ENCODE measurements around the gene ZNF705A.
"Not testable (repeated sequence)": the region's sequence is repeated elsewhere in the genome, so short reads cannot be mapped to it uniquely, and the experiment has no call there.

ZNF705A gene

GRCh38 chr12:8188088-8188487 is 31.3 kb downstream of the ZNF705A start:
- DNase-seq: not testable (repeated sequence)

DNA sequence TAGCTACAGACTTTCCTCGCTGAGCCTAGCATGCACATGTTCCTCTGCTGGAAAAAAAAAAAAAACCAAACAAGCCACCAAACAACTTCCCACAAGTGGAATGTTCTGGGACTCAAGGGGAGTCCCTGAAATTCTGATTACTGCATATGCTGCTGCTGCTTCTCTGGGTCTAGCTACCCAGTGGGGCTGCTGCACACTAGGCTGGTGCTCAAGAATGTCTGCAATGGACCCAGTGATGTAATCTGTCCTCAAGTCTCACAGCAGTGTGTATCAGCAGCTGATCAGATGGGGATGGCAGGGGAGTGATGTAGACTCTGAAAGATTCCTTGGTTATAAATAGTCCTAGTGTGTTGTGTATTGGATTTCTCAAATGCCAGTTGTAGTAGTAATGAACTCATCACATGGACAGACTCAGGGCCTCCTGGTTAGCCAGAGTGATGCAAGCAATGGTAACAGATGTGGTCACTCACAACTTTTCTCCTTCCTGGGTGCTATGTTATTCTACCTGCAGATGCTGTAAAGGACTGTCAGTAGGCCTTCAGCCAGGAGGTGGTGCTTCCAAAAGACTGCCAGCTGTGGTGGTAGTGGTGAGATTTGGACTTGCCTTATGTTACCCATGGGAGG is 41.0 kb downstream of the ZNF705A start:
- not testable (repeated sequence) for DNase-seq

- DNase-seq: not testable (repeated sequence)
Measured at GRCh38 chr12:8218711-8219382, 62.0 kb downstream of the ZNF705A start.

DNA sequence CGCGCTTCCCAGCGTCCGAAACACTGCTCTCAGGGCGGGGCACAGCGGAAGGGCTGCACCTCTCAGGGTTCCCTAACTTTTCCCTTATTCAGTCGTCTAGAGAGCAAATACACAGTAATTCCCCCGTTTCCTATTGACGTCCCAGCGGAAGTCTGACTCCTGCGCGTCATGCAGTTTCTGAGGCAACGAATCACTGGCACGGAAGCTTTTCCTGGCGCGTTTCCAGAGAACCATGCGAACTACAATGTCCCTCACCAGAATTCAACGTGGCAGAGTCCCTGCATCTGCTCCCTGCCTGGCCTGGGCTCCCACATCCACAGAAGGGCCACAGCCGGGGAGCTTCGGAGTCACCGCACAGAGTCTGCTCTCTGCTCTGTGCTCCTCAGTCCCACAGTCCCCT is 64.6 kb downstream of the ZNF705A start:
- DNase-seq: not testable (repeated sequence)

- not testable (repeated sequence) for DNase-seq
Measured at GRCh38 chr12:8221844-8222243, 65.0 kb downstream of the ZNF705A start.

DNA sequence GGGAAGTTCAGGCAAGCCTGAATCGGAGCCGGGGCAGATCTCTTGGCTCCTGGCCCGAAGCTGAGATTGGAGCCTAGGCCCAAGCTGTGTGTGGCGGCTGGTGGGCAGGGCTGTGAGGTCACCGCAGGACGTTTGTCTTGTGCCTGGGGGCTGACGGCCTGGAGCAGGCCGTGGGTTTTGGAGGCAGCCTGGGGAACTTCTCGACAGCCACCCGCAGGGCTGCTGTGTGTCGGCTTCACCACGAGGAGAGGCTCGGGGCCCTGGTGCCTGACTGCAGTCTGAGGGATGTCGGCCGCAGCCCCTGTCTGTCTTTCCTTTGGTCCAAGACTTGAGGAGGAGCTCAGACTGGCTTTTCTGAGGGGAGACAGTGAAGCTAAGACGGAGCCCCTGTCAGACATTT is 65.5 kb downstream of the ZNF705A start:
- DNase-seq: not testable (repeated sequence)

GRCh38 chr12:8223646-8224045 is 66.8 kb downstream of the ZNF705A start:
- DNase-seq: not testable (repeated sequence)

- DNase-seq: not testable (repeated sequence)
Measured at GRCh38 chr12:8224782-8225181, 68.0 kb downstream of the ZNF705A start.

DNA sequence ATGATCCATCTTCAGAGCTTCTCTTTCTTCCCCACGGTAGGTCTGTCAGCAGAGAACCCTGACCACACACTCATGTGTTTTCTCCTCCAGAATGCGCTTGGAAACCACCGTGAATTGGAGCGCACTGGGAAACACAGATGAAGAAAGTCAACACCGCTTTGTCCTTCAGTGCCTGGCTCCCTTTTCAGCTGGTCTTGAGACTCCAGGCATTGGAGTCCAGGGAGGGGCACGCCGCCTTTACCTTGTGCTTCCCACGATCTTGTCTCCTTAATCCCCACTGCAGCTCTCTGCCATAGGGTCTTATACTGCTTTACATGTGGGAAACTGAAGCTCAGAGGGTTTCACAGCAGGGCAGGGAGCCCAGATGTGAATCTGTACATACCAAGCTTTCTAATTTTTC is 69.5 kb downstream of the ZNF705A start:
- no peak for DNase-seq

GRCh38 chr12:8226992-8227731 is 70.3 kb downstream of the ZNF705A start, which contains the start of gene FAM90A1:
FAM90A1 (minus strand) TSS chr12:8227618; CDS start chr12:8224832, 2,786 bp downstream.
- DNase-seq: peak; percentile 18

- not testable (repeated sequence) for DNase-seq
Measured at GRCh38 chr12:8227732-8228077, 70.9 kb downstream of the ZNF705A start.

DNA sequence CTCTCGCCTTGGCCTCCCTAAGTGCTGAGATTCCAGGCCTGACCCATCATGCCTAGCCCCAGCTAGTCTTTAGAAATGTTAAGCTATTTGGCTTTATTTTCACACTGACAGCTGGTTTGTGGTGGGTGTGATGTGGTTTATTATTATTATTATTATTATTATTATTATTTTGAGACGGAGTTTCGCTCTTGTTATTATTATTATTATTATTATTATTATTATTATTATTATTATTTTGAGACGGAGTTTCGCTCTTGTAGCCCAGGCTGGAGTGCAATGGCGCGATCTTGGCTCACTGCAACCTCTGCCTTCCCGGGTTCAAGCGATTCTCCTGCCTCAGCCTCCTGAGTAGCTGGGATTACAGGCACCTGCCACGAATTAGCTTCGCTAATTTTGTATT is 71.8 kb downstream of the ZNF705A start:
- not testable (repeated sequence) for DNase-seq

DNA sequence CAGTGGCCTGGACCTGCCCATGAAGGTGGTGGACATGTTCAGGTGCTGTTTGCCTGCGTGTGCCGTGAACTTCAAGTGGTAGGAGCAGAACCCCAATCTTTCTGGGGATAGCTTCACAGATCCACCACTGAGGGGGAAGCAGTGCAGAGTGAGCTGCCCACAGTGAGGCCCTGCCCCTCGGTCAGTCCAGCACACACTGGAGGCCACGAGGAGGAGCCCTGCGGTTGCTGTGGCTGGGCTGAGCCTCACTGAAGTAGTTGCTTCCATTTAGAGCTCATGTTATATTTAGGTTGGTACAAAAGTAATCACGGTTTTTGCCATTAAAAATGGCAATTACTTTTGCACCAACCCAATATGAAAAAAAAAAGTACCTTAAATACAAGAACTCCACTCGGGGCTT is 72.7 kb downstream of the ZNF705A start:
- DNase-seq: not testable (repeated sequence)
